Activated CD4-positive, alpha-beta memory T cell treated with anti-CD3 and anti-CD28 coated beads for 36 hours (primary cell): ENCODE data around the gene CELA1. TPM values are rescaled to one million over a fixed set of nuclear protein-coding genes. Genes with fewer than 3 reads are reported as not detected.
A peak's percentile ranks its signal among the peaks of the same experiment; 100 is the strongest.

Experiments
- CTCF ChIA-PET: fragments of 350-600 bp; sonication (Branson Sonifier 250); formaldehyde crosslinking; loops from one replicate; lab custom pipeline; 2021; ENCODE audit warnings: antibody characterized with exemption, inconsistent platforms; lab: Charles Lee
- POLR2A ChIA-PET: fragments of 350-600 bp; sonication (Branson Sonifier 250); formaldehyde crosslinking; loops from one replicate; lab custom pipeline; 2021; ENCODE audit warnings: antibody characterized with exemption; lab: Charles Lee
- DNase-seq: peaks from one replicate; pipeline ENCODE4 v3.0.0-alpha.2; 2020
- H3K27ac Mint-ChIP-seq: one replicate; pipeline ENCODE4 v1.8.0; 2021; ENCODE audit warnings: mixed read lengths
- H3K27me3 Mint-ChIP-seq: one replicate; pipeline ENCODE4 v1.8.0; 2021; ENCODE audit warnings: mixed read lengths
- H3K36me3 Mint-ChIP-seq: one replicate; pipeline ENCODE4 v1.8.0; 2021; ENCODE audit warnings: mixed read lengths
- H3K4me1 Mint-ChIP-seq: one replicate; pipeline ENCODE4 v1.8.0; 2021; ENCODE audit warnings: low read depth, mixed read lengths
- H3K4me3 Mint-ChIP-seq: one replicate; pipeline ENCODE4 v1.8.0; 2021; ENCODE audit warnings: mild to moderate bottlenecking, mixed read lengths
- H3K9me3 Mint-ChIP-seq: one replicate; pipeline ENCODE4 v1.8.0; 2021; ENCODE audit warnings: mixed read lengths
- intact Hi-C: fragments of 100-400 bp; cut with micrococcal nuclease; formaldehyde crosslinking; loops from one replicate; pipeline ENCODE4 v1.15.1; 2023
- total RNA-seq, 2 experiments: library from RNA; stranded (reverse); gene quantifications; one replicate each; pipeline ENCODE4 v1.2.3, GENCODE V29; 2021

Gene CELA1
- under 1 TPM in 1 of 2 experiments, not detected in 1; 0.24 TPM for total RNA-seq

DNA sequence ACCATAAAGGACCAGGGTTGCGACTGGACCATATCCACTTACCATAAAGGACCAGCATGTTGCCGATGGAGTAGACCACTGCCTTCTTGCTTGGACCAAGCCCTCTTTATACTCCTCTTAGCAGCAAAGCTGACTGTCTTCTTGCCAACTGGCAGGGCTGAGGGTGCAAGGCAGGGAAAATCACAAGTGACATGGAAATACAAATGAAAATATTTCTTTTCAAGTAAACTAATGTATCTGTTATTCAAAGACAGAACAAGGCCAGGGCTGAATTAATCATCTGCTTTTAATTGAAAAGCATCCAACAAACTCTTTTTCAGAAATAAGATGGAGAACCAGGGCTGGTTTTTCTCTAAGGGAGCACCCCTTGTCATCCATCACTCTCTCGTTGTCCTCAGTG lies at the start of gene CELA1:
Gene CELA1 (minus strand): TSS at position 99 of the 400 bp plus-strand sequence. CDS start 41 bp downstream, at position 58.
- Mint-ChIP-seq H3K4me3 (no peak within 1 kb of the TSS), H3K9me3 (no peaks in the 10 kb centered on the region), H3K4me1 (peaks cover 12% of the 10 kb centered on the region), H3K27me3 (no peaks in the 10 kb centered on the region), H3K27ac (no peak within 1 kb of the TSS), H3K36me3 (no peaks in the 10 kb centered on the region)
- POLR2A ChIA-PET, result no interaction called here
- CTCF ChIA-PET, result no interaction called here
- DNase-seq, result no peak
- intact Hi-C loops, result loop anchor here (10.0 kb wide), 1 partner anchor 582 kb away; the partner anchor contains the start of gene ATF1

DNA sequence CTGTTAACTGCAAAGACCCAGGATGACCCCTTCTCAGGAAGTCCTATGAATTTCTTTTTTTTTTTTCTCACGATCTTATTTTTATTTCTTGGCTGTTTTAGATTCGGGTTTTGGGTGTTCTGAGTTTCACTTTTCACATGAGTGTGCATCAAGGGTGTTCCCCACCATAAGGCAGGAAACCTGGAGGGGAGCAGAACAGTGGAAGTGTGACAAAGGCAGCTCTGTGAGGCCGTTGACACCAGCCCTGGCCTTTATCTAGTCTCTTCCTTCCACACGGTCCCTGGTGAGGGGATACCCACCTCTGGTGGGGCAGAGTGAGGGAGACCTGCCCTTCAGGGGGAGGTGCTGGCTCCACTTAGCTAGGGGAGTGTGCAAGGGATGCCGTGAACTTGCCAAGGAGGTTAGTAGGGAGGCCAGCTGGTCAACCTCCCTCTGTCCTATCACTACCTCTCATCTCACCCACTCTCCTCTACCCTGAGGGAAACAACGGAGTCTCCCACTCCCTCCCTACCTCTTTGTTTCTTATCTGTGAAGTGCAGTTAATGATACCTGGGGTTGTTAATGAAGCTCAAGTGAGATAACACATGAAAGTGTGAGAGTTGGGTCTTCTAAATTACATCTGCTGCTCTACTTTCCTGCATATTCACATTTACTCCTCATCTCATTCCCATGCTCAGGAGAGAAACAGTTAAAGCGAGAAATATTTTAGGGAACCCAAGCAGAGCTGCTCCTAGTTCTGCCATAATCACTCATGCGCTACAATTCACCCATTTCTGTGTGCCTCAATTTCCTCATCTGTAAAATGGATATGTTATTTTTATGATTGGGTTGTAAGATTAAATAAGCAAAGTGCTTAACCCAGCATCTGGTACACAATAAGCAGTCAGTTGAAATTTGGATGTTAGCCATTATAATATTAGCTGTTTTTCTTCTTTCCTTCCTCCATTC lies 49.1 kb upstream of the CELA1 start:
- peaks cover 43% of the 10 kb centered on the region for H3K4me1 Mint-ChIP-seq
- intact Hi-C loops, result loop anchor here (10.0 kb wide), 2 partner anchors 429 to 579 kb away; no protein-coding TSS in a partner anchor
- ChIA-PET POLR2A (interaction anchor here (0.5 to 3.3 kb wide), 3 partner anchors 17 to 157 kb away, joined by 5 to 11 read pairs (median 5); partner anchors contain the start of gene DAZAP2), CTCF (interaction anchor here (0.6 to 3.2 kb wide), 10 partner anchors 9 to 1881 kb away, joined by 3 to 12 read pairs (median 4); no protein-coding TSS in a partner anchor)
- H3K27me3 Mint-ChIP-seq, result no peaks in the 10 kb centered on the region
- H3K36me3 Mint-ChIP-seq, result no peaks in the 10 kb centered on the region
- H3K27ac Mint-ChIP-seq, result no peak overlapping the region
- peak overlapping the region; percentile 9 for H3K4me3 Mint-ChIP-seq
- no peaks in the 10 kb centered on the region for H3K9me3 Mint-ChIP-seq
- peak; percentile 55 for DNase-seq

DNA sequence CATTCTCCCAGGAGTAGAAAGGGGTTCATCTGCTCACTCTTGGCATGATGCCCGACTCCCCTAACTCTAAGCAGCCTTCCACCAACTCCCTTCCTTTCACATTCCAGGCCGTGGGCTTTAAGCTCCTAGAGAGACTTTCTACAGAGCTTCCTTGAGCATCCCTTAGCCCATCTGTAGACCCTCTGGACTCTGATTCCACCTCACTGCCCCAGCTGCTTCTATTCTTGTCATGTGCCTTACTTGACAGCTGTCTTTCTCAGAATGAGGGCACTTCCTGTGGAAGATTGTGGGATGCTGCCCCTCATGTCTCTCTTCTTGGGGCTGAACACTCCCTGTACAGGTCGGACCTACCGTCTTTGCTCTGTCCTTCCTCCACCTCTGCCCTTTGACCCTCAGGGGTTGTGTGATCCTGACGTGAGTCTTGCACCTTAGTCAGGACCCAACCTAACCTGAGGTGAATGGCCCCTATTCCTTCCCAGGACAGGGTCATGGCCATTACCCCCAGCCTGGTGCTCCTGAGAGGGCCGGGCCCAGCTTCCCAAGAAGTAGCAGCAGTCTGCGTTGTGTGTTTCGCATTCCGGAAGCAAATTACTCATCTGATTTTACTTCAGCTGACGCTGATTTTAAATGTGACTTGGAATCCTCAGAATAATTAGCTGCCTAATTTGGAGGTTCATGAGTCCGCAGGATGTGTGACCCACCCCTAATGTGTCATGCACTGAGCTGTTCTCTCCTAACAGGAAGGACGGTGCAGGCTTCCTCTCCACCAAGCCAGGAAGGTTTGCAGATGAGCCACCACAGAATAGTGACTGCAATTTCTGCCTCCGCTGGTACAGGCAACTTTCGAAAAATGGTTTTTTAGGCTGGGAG lies 47.4 kb upstream of the CELA1 start:
- peak; percentile 74 for DNase-seq
- no peaks in the 10 kb centered on the region for H3K36me3 Mint-ChIP-seq
- H3K4me3 Mint-ChIP-seq, result peak overlapping the region; percentile 57
- peaks cover 58% of the 10 kb centered on the region for H3K4me1 Mint-ChIP-seq
- CTCF ChIA-PET, result interaction anchor here (3.2 kb wide), 1 partner anchor 25 kb away, joined by 12 read pairs; no protein-coding TSS in a partner anchor
- H3K27me3 Mint-ChIP-seq, result no peaks in the 10 kb centered on the region
- peak overlapping the region; percentile 82 for H3K27ac Mint-ChIP-seq
- POLR2A ChIA-PET, result interaction anchor here (1.6 to 3.3 kb wide), 3 partner anchors 25 to 176 kb away, joined by 3 to 11 read pairs (median 5); partner anchors contain the start of genes DAZAP2 and POU6F1
- H3K9me3 Mint-ChIP-seq, result no peaks in the 10 kb centered on the region
- intact Hi-C loops, result loop anchor here (1.0 to 10.0 kb wide), 3 partner anchors 25 to 581 kb away; no protein-coding TSS in a partner anchor

DNA sequence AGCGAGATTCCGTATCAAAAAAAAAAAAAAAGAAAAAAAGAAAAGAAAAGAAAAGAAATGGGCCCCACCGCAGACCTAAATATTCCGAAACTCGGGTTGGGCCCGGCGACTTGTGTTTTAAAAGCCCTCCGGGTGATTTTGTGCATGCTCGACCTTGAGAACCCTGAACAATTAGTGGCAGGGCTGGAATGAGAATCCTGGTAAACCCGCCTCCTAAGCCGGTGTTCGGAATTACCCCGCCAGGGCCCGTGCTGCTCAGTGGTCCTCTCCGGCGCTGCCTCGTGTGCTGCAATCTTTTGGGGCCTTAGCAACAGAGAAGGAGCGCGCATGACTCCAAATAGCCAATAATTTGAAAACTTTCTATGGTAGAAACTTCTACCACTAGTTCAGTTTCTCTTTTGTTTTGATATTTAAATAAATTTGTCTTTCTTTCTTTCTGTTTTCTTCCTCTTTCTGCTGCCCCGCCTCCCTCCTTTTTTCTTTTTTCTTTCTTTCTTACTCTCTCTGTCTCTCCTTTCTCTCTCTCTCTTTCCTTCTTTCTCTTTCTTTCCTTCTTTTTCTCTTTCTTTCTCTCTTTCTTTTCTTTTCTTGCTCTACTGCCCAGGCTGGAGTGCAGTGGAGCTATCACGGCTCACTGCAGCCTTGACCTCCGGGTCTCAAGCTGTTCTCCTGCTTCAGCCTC lies 46.2 kb upstream of the CELA1 start:
- intact Hi-C loops, result loop anchor here (10.0 kb wide), 2 partner anchors 432 to 582 kb away; no protein-coding TSS in a partner anchor

DNA sequence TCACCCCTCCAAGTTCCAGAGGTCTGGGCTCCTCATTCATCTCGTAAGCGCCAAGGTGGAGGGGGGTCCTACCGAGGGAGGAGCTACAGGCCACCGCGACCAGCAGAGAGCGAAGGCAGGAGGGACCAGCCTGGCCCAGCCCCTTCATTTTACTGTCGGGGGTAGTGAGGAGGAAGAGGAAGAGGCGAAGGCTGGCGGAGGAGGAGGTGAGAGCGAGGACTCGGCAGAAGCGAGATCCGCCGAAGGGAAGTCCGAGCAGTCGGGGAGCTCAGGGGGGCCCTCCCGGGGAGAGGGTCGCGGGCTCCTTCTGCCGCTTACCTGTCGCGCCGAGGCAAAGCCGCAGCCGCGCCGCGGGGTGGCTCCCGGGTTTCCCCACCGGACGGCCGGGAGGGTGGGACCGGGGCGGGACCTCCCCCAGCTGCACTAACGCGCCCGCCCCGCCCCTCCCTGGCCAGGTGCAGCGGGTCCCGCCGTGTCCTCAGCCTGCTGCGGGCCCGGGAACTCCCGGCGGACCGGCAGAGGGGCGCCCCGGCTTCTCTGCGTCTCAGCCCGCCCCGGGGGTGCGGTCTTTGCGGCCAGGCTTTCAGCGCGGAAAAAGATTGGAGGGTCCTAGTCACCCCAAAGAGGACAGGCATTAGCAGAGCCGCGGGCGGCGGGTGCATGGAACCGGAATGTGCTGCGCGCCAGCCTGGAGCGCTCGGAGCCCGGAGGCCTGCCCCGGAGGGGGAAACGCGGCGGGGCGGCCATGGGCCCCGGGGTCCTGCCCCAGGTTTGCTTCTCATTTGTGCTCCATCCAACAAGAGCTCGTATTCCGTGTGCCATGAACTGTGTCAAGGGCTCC lies 45.0 kb upstream of the CELA1 start, which contains the start of gene GALNT6:
Gene GALNT6 (minus strand): TSS at position 124 of the 841 bp plus-strand sequence. CDS start 11,625 bp downstream, outside the sequence.
- peak; percentile 71 for DNase-seq
- ChIA-PET POLR2A (no interaction called here), CTCF (interaction anchor here (0.8 to 1.3 kb wide), 3 partner anchors 18 to 139 kb away, joined by 3 read pairs; no protein-coding TSS in a partner anchor)
- H3K4me3 Mint-ChIP-seq, result peak within 1 kb of the TSS; percentile 85
- peaks cover 67% of the 10 kb centered on the region for H3K4me1 Mint-ChIP-seq
- no peaks in the 10 kb centered on the region for H3K27me3 Mint-ChIP-seq
- H3K9me3 Mint-ChIP-seq, result no peaks in the 10 kb centered on the region
- intact Hi-C loops, result loop anchor here (10.0 kb wide), 2 partner anchors 433 to 583 kb away; no protein-coding TSS in a partner anchor
- no peaks in the 10 kb centered on the region for H3K36me3 Mint-ChIP-seq
- peak within 1 kb of the TSS; percentile 35 for H3K27ac Mint-ChIP-seq

More for the DNA sequence above, 46.2 kb upstream of the CELA1 start:
- CTCF ChIA-PET, result interaction anchor here (3.2 kb wide), 1 partner anchor 23 kb away, joined by 12 read pairs; no protein-coding TSS in a partner anchor
- POLR2A ChIA-PET, result no interaction called here
- Mint-ChIP-seq H3K36me3 (no peaks in the 10 kb centered on the region), H3K27me3 (no peaks in the 10 kb centered on the region), H3K27ac (peak overlapping the region; percentile 47), H3K4me1 (peaks cover 65% of the 10 kb centered on the region), H3K9me3 (no peaks in the 10 kb centered on the region), H3K4me3 (peak overlapping the region; percentile 66)
- DNase-seq, result peak; percentile 31

GRCh38 chr12:51390891-51391282 lies 44.4 kb upstream of the CELA1 start:
- DNase-seq, result peak; percentile 29
- Mint-ChIP-seq H3K4me1 (peaks cover 66% of the 10 kb centered on the region), H3K4me3 (peak overlapping the region; percentile 85), H3K9me3 (no peaks in the 10 kb centered on the region), H3K27me3 (no peaks in the 10 kb centered on the region), H3K36me3 (no peaks in the 10 kb centered on the region), H3K27ac (peak overlapping the region; percentile 35)
- POLR2A ChIA-PET, result no interaction called here
- CTCF ChIA-PET, result interaction anchor here (0.8 to 1.3 kb wide), 2 partner anchors 22 to 140 kb away, joined by 3 read pairs; no protein-coding TSS in a partner anchor
- intact Hi-C loops, result loop anchor here (10.0 kb wide), 2 partner anchors 434 to 584 kb away; no protein-coding TSS in a partner anchor

DNA sequence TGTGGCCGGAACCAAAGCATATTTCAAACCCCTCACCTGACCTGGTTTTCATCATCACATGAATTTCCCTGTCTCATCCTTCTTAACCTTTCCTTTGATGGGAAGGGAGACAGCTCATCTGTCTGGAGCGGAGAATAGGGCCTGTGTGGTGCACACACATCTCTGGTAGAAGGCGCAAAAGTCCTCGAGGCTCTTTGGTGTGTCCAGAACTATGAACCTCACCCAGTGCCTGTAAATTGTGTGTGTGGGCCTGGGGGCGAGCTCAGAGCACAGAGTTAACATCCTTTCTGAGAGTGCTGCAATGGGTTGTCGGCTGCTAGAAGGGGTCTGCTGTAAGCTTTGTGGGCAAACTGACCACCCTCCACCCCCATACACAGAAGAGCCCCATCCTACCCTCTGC lies 44.0 kb upstream of the CELA1 start:
- POLR2A ChIA-PET, result no interaction called here
- peak overlapping the region; percentile 85 for H3K4me3 Mint-ChIP-seq

GRCh38 chr12:51389302-51389999 lies 43.0 kb upstream of the CELA1 start:
- Mint-ChIP-seq H3K4me1 (peaks cover 54% of the 10 kb centered on the region), H3K36me3 (peaks cover 2% of the 10 kb centered on the region), H3K9me3 (no peaks in the 10 kb centered on the region), H3K27me3 (no peaks in the 10 kb centered on the region), H3K4me3 (peak overlapping the region; percentile 2), H3K27ac (peak overlapping the region; percentile 16)
- intact Hi-C loops, result no loop called here
- peak; percentile 46 for DNase-seq
- ChIA-PET CTCF (interaction anchor here (1.0 kb wide), 1 partner anchor 435 kb away, joined by 3 read pairs; no protein-coding TSS in a partner anchor), POLR2A (no interaction called here)

More for the DNA sequence above, 44.0 kb upstream of the CELA1 start:
- intact Hi-C loops, result loop anchor here (10.0 kb wide), 2 partner anchors 434 to 584 kb away; no protein-coding TSS in a partner anchor
- Mint-ChIP-seq H3K4me1 (peaks cover 63% of the 10 kb centered on the region), H3K27ac (peak overlapping the region; percentile 35), H3K9me3 (no peaks in the 10 kb centered on the region), H3K27me3 (no peaks in the 10 kb centered on the region), H3K36me3 (peaks cover 1% of the 10 kb centered on the region)
- no peak for DNase-seq
- CTCF ChIA-PET, result interaction anchor here (1.0 kb wide), 1 partner anchor 434 kb away, joined by 3 read pairs; no protein-coding TSS in a partner anchor

DNA sequence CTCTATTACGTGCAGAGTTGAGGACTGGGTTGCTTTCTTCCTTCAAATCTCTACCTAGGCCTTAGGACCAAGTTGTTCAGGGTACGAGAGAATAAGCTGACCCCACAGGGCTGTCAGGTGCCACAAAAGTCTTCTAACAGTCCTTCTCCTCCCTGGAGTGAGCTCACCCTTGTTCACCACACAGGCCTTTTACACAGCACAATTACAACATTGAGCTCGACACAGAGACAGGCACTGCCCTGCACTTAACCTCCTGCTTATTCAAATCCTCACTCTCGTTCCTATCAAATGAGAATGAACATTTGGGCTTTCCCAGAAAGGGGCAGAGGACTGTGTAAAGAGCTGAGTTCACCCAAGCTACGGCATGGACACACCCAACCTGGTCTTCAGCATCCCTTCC lies 42.4 kb upstream of the CELA1 start:
- Mint-ChIP-seq H3K36me3 (peaks cover 2% of the 10 kb centered on the region), H3K27ac (no peak overlapping the region), H3K27me3 (no peaks in the 10 kb centered on the region), H3K9me3 (no peaks in the 10 kb centered on the region), H3K4me3 (no peak overlapping the region), H3K4me1 (peaks cover 52% of the 10 kb centered on the region)
- no peak for DNase-seq
- intact Hi-C loops, result no loop called here
- CTCF ChIA-PET, result no interaction called here
- POLR2A ChIA-PET, result no interaction called here
